Activated CD8-positive, alpha-beta T cell treated with anti-CD3 and anti-CD28 coated beads for 36 hours (primary cell): ENCODE results near the gene KCNRG. TPM values are rescaled to one million over a fixed set of nuclear protein-coding genes. Genes with fewer than 3 reads are reported as not detected.

Experiments
- ATAC-seq: fragments of 200-7000 bp; cut with Tn5 transposase; one replicate; pipeline ENCODE4 v1.10.0; 2021; ENCODE audit warnings: mild to moderate bottlenecking, moderate library complexity
- CTCF ChIA-PET: fragments of 350-600 bp; sonication (Branson Sonifier 250); formaldehyde crosslinking; loops from one replicate; lab custom pipeline; 2021; ENCODE audit warnings: antibody characterized with exemption; lab: Charles Lee
- POLR2A ChIA-PET: fragments of 350-600 bp; sonication (Branson Sonifier 250); formaldehyde crosslinking; loops from one replicate; lab custom pipeline; 2021; ENCODE audit warnings: antibody characterized with exemption; lab: Charles Lee
- DNase-seq: peaks from one replicate; pipeline ENCODE4 v3.0.0-alpha.2; 2020
- H3K27ac Mint-ChIP-seq: one replicate; pipeline ENCODE4 v1.8.0; 2021; ENCODE audit warnings: mild to moderate bottlenecking, mixed read lengths
- H3K27me3 Mint-ChIP-seq: one replicate; pipeline ENCODE4 v1.8.0; 2021; ENCODE audit warnings: mixed read lengths
- H3K36me3 Mint-ChIP-seq: one replicate; pipeline ENCODE4 v1.8.0; 2021; ENCODE audit warnings: low read depth, mixed read lengths
- H3K4me1 Mint-ChIP-seq: one replicate; pipeline ENCODE4 v1.8.0; 2021; ENCODE audit warnings: low read depth, mixed read lengths
- H3K4me3 Mint-ChIP-seq: one replicate; pipeline ENCODE4 v1.8.0; 2021; ENCODE audit warnings: mild to moderate bottlenecking, moderate library complexity, mixed read lengths
- H3K9me3 Mint-ChIP-seq: one replicate; pipeline ENCODE4 v1.8.0; 2021; ENCODE audit warnings: mixed read lengths
- intact Hi-C: fragments of 100-400 bp; cut with micrococcal nuclease; formaldehyde crosslinking; loops from one replicate; pipeline ENCODE4 v1.10.0; 2022
- total RNA-seq, 2 experiments: library from RNA; stranded (reverse); gene quantifications; one replicate each; pipeline ENCODE4 v1.2.3, GENCODE V29; 2021
- TF ChIP-seq, protein P1 (sequence below): fragments of 200-600 bp; IDR thresholded peaks from one replicate; pipeline ENCODE4 v1.8.0; 2022; ENCODE audit warnings: antibody characterized with exemption, mild to moderate bottlenecking

Gene KCNRG
- total RNA-seq, 2 experiments from 2014 or later, result 0.18 to 0.36 TPM

DNA sequence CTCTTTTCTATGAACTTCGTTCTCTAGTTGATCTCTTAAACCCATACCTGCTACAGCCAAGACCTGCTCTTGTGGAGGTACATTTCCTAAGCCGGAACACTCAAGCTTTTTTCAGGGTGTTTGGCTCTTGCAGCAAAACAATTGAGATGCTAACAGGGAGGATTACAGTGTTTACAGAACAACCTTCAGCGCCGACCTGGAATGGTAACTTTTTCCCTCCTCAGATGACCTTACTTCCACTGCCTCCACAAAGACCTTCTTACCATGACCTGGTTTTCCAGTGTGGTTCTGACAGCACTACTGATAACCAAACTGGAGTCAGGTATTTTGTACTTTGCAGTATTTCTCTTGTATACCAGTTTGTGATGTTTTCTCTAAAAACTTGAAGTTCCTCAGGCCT, 506 bp downstream of the KCNRG start:
- H3K27ac Mint-ChIP-seq, result peak overlapping the region; percentile 44
- H3K4me3 Mint-ChIP-seq, result no peak overlapping the region
- DNase-seq (no peak), ATAC-seq (no peak)
- no peaks in the 10 kb centered on the region for H3K9me3 Mint-ChIP-seq
- intact Hi-C loops, result no loop called here
- ChIA-PET POLR2A (no interaction called here), CTCF (interaction anchor here (3.3 kb wide), 1 partner anchor 18 kb away, joined by 14 read pairs; no protein-coding TSS in a partner anchor)
- peaks cover 20% of the 10 kb centered on the region for H3K4me1 Mint-ChIP-seq
- H3K27me3 Mint-ChIP-seq, result no peaks in the 10 kb centered on the region
- TF ChIP-seq, protein P1, sequence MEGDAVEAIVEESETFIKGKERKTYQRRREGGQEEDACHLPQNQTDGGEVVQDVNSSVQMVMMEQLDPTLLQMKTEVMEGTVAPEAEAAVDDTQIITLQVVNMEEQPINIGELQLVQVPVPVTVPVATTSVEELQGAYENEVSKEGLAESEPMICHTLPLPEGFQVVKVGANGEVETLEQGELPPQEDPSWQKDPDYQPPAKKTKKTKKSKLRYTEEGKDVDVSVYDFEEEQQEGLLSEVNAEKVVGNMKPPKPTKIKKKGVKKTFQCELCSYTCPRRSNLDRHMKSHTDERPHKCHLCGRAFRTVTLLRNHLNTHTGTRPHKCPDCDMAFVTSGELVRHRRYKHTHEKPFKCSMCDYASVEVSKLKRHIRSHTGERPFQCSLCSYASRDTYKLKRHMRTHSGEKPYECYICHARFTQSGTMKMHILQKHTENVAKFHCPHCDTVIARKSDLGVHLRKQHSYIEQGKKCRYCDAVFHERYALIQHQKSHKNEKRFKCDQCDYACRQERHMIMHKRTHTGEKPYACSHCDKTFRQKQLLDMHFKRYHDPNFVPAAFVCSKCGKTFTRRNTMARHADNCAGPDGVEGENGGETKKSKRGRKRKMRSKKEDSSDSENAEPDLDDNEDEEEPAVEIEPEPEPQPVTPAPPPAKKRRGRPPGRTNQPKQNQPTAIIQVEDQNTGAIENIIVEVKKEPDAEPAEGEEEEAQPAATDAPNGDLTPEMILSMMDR, result no peak
- H3K36me3 Mint-ChIP-seq, result peaks cover 58% of the 10 kb centered on the region

DNA sequence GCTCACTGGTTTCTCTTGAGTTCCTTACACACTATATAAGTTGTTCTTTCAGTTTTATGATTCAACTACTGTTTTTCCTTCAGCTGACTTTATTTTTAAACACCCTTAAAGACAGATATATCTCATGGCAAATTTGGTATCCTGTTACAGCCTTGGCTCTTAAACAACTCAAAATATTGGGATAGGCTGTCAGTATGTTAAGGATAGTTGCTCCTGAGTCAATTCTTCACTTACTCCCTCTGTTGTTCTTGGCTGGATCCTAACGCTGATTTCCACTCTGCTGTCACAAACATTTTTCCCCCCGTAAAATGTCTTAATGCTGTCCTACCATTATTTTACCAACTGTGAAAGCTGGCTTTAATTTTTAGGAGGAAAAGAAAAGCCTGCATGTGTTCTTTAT, 1.2 kb downstream of the KCNRG start:
- Mint-ChIP-seq H3K36me3 (peaks cover 52% of the 10 kb centered on the region), H3K4me3 (no peak overlapping the region), H3K4me1 (peaks cover 17% of the 10 kb centered on the region), H3K27me3 (no peaks in the 10 kb centered on the region), H3K9me3 (no peaks in the 10 kb centered on the region), H3K27ac (no peak overlapping the region)
- no peak for DNase-seq
- no peak for ATAC-seq
- TF ChIP-seq, protein P1, result no peak
- ChIA-PET CTCF (interaction anchor here (1.3 to 3.3 kb wide), 2 partner anchors 10 to 19 kb away, joined by 3 to 14 read pairs; no protein-coding TSS in a partner anchor), POLR2A (no interaction called here)
- intact Hi-C loops, result no loop called here

DNA sequence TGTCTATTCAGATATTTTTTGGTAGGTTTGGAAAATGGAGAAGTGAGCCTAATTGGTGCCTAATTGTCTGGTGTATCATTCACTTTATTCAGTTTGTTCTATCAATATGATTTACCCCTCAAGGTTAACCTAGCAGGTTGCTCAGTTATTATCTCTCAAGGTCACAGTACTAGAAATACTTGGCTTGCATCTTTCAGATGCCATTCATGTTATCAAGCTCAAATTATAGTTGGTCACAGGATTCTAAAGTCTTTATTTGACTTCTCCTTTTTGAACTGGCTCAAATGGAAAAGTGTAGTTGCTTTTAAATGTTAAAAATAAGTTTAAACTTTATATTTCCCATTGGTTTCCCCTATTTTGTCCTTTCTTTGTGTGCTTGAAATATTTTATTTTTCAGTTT, 2.6 kb downstream of the KCNRG start:
- POLR2A ChIA-PET, result no interaction called here
- Mint-ChIP-seq H3K27ac (no peak overlapping the region), H3K36me3 (peaks cover 43% of the 10 kb centered on the region), H3K4me1 (peaks cover 16% of the 10 kb centered on the region), H3K9me3 (no peaks in the 10 kb centered on the region), H3K27me3 (no peaks in the 10 kb centered on the region), H3K4me3 (no peak overlapping the region)
- CTCF ChIA-PET, result interaction anchor here (1.4 kb wide), 1 partner anchor 20 kb away, joined by 6 read pairs; the partner anchor contains the start of gene TRIM13
- TF ChIP-seq, protein P1, result no peak
- intact Hi-C loops, result no loop called here
- ATAC-seq (no peak), DNase-seq (no peak)

DNA sequence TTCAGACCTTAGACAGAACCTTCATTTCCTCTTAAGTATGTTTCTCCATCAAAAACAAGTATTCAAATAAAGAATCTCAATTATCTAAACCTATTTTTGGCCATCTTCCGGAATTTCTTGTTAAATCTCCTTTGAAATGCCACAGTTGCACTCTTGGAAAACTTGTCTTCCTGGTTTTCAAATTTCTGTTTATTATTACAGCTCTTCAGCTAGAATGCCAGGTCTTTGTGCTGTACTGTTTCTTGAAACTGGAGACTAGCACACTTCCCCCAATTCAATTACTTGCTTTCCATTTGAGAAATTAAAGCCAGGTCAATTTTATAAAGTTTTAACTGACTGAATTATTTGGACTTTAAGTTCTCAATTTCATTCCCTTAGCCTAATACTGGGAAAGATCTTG, 10.2 kb downstream of the KCNRG start:
- ATAC-seq (no peak), DNase-seq (no peak)
- intact Hi-C loops, result no loop called here
- POLR2A ChIA-PET, result no interaction called here
- Mint-ChIP-seq H3K27ac (no peak overlapping the region), H3K9me3 (no peaks in the 10 kb centered on the region), H3K36me3 (peaks cover 25% of the 10 kb centered on the region), H3K27me3 (no peaks in the 10 kb centered on the region), H3K4me1 (peaks cover 4% of the 10 kb centered on the region), H3K4me3 (no peak overlapping the region)
- TF ChIP-seq, protein P1, result no peak
- CTCF ChIA-PET, result interaction anchor here (0.6 kb wide), 1 partner anchor 637 kb away, joined by 4 read pairs; no protein-coding TSS in a partner anchor

DNA sequence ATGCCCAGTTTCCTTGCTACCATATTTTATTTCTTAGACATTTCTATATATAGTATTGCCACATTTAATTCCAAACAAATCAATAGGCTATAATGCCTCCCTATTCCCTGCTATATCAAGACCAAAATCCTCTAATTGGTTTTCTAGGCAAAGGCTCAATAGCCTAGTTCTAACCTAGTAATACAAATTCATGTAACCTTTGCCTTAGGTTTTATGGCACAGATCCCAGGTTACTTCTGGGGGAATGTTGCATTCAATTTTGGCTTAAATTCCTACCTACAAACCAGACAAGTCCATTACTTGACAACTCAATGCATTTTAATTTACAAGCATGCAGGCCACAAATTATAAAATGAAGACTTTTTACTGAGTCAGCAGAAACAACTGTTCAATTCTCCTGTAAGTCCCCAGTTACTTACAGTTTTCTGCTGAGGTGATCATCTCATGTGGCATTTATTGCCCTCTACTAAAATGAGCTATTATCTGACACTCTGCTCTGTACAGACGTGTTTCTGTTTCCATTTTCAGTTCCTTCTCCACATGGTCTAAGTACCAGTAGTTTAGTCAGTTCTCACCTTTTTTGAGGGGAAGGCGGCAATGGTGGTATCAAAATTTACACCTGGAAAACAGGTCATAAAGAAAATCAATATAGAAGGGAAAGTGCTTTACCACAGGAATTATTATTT, 11.7 kb downstream of the KCNRG start:
- TF ChIP-seq, protein P1, result no peak
- DNase-seq, result no peak
- CTCF ChIA-PET, result no interaction called here
- POLR2A ChIA-PET, result no interaction called here
- H3K4me3 Mint-ChIP-seq, result no peak overlapping the region
- H3K4me1 Mint-ChIP-seq, result peaks cover 4% of the 10 kb centered on the region
- no peak for ATAC-seq
- peaks cover 21% of the 10 kb centered on the region for H3K36me3 Mint-ChIP-seq
- H3K27me3 Mint-ChIP-seq, result no peaks in the 10 kb centered on the region
- H3K27ac Mint-ChIP-seq, result no peak overlapping the region
- intact Hi-C loops, result no loop called here
- no peaks in the 10 kb centered on the region for H3K9me3 Mint-ChIP-seq
